H1 (cell line): Measurements from ENCODE around the gene FAM168B. TPM values are rescaled to one million over a fixed set of nuclear protein-coding genes. Genes with fewer than 3 reads are reported as not detected.

Source experiments
- BACH1 ChIP-seq: IDR thresholded peaks from 2 replicates; pipeline ENCODE4 v1.6.1; 2012; ENCODE audit warnings: low read length, improper control_type of control experiment
- HDAC2 ChIP-seq, 2 experiments: fragments of 300-600 bp in 1 of 2; sonication (generic) in 1 of 2; IDR thresholded peaks; 2 replicates each; pipeline ENCODE4 v1.6.1; 2011 to 2012; ENCODE audit warnings: low read depth in 2 of 2, low read length in 2 of 2, mild to moderate bottlenecking in 2 of 2, moderate library complexity in 2 of 2, borderline replicate concordance in 1 of 2, inconsistent platforms in 1 of 2
- MAX ChIP-seq: IDR thresholded peaks from 2 replicates; pipeline ENCODE4 v1.6.1; 2012; ENCODE audit warnings: inconsistent platforms
- RXRA ChIP-seq: IDR thresholded peaks from 2 replicates; pipeline ENCODE4 v1.6.1; 2011; ENCODE audit warnings: low read depth, mild to moderate bottlenecking, low read length, moderate library complexity; ENCODE audit not compliant: insufficient read depth
- polyA plus RNA-seq, 7 experiments: library from polyadenylated mRNA; depleted of rRNA in 3 of 7; stranded (reverse) in 5 of 7; unstranded in 2 of 7; fragments of >200 nt in 5 of 7; fragments of 200-250 nt in 2 of 7; gene quantifications; 1 replicate in 5 of 7; 2 replicates in 1 of 7; 4 replicates in 1 of 7; pipeline versions ENCODE4 v1.2.1 to v1.2.3, GENCODE V29; 2011 to 2013; ENCODE audit warnings: missing spikeins in 2 of 7, mixed read lengths in 2 of 7
- total RNA-seq: library from RNA; stranded (reverse); fragmentation: NEBNext Ultra II Directional; extraction: Animal tissue kit (Norgen Biotek cat#: 25700); gene quantifications from 2 replicates; pipeline ENCODE4 v1.2.1, GENCODE V29; 2021

FAM168B gene
- total and polyA plus RNA-seq, 2 of the 8 experiments (the other 6 are each of a cell fraction or from before 2014, with no cell fraction given) = 61.9 to 123 TPM

- no peak for TF ChIP-seq RXRA
- TF ChIP-seq MAX = no peak
- TF ChIP-seq BACH1 = no peak
- no peak for TF ChIP-seq HDAC2 (IDR thresholded peaks at IDR 0.05; ENCODE audit: borderline replicate concordance in 1 of 2, low read depth in 2 of 2, low read length in 2 of 2)
Observed at GRCh38 chr2:131042148-131042775, 51.0 kb downstream of the FAM168B start (continued).
